Measurements from ENCODE around the gene AMPH.
"Not testable (repeated sequence)": the region's sequence is repeated elsewhere in the genome, so short reads cannot be mapped to it uniquely, and the experiment has no call there.

The AMPH gene

GRCh38 chr7:38628630-38629385, 2.4 kb downstream of the AMPH start:
- no peak for DNase-seq

GRCh38 chr7:38625866-38626265, 5.3 kb downstream of the AMPH start:
- DNase-seq = no peak

GRCh38 chr7:38615665-38616064, 15.5 kb downstream of the AMPH start:
- DNase-seq = no peak

- DNase-seq = no peak
Observed at GRCh38 chr7:38607466-38607865, 23.7 kb downstream of the AMPH start.

GRCh38 chr7:38600741-38601140, 30.4 kb downstream of the AMPH start:
- no peak for DNase-seq

GRCh38 chr7:38594949-38595348, 36.2 kb downstream of the AMPH start:
- DNase-seq = no peak

- no peak for DNase-seq
Observed at GRCh38 chr7:38592737-38593288, 38.4 kb downstream of the AMPH start.

GRCh38 chr7:38585572-38586354, 45.4 kb downstream of the AMPH start:
- DNase-seq = no peak

- DNase-seq = no peak
Observed at GRCh38 chr7:38584443-38585210, 46.5 kb downstream of the AMPH start.

- no peak for DNase-seq
Observed at GRCh38 chr7:38580485-38580884, 50.7 kb downstream of the AMPH start.

GRCh38 chr7:38574086-38574485, 57.1 kb downstream of the AMPH start:
- no peak for DNase-seq

GRCh38 chr7:38571620-38572019, 59.6 kb downstream of the AMPH start:
- not testable (repeated sequence) for DNase-seq

- no peak for DNase-seq
Observed at GRCh38 chr7:38568497-38568896, 62.7 kb downstream of the AMPH start.

GRCh38 chr7:38565289-38565688, 65.9 kb downstream of the AMPH start:
- no peak for DNase-seq

- no peak for DNase-seq
Observed at GRCh38 chr7:38563741-38564140, 67.4 kb downstream of the AMPH start.

GRCh38 chr7:38561166-38561565, 70.0 kb downstream of the AMPH start:
- DNase-seq = no peak

GRCh38 chr7:38558761-38559345, 72.3 kb downstream of the AMPH start:
- DNase-seq = no peak

- no peak for DNase-seq
Observed at GRCh38 chr7:38554586-38554985, 76.6 kb downstream of the AMPH start.

GRCh38 chr7:38550836-38551235, 80.3 kb downstream of the AMPH start:
- no peak for DNase-seq

GRCh38 chr7:38548605-38549004, 82.6 kb downstream of the AMPH start:
- DNase-seq = no peak

GRCh38 chr7:38546763-38547162, 84.4 kb downstream of the AMPH start:
- no peak for DNase-seq

GRCh38 chr7:38545977-38546376, 85.2 kb downstream of the AMPH start:
- DNase-seq = no peak

- DNase-seq = no peak
Observed at GRCh38 chr7:38542156-38542555, 89.0 kb downstream of the AMPH start.
